HG03097 (cell line): ENCODE data around the gene ZNF814.
A peak's percentile ranks its signal among the peaks of the same experiment; 100 is the strongest.
"Not testable (repeated sequence)": the region's sequence is repeated elsewhere in the genome, so short reads cannot be mapped to it uniquely, and the experiment has no call there.

Experiments used
- ATAC-seq: cut with Tn5 transposase; IDR thresholded peaks from one replicate; pipeline ENCODE4 v1.9.1; 2021; ENCODE audit not compliant: unreplicated experiment, low FRiP score

The ZNF814 gene

DNA sequence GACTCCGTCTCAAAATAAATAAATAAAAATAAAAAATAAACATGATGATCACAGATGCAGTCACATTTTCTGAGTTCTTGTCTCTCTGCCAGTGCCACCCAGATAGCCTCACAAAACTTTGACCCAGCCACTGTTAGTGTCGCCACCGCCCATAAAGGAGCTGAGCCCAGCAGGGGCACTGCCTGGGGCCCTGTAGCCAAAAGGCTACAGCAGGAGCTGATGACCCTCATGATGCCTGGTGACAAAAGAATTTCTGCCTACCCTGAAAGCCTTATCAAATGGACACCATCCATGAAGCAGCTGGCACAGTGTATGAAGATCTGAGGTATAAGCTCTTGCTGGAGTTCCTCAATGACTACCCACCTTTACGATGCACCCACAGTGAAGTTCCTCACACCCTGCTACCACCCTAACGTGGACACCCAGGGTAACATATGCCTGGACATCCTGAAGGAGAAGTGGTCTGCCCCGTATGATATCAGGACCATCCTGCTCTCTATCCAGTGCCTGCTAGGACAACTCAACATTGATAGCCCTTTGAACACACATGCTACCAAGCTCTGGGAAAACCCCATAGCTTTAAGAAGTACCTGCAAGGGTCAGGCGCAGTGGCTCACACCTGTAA, 20.9 kb downstream of the ZNF814 start:
- ATAC-seq, result no peak

DNA sequence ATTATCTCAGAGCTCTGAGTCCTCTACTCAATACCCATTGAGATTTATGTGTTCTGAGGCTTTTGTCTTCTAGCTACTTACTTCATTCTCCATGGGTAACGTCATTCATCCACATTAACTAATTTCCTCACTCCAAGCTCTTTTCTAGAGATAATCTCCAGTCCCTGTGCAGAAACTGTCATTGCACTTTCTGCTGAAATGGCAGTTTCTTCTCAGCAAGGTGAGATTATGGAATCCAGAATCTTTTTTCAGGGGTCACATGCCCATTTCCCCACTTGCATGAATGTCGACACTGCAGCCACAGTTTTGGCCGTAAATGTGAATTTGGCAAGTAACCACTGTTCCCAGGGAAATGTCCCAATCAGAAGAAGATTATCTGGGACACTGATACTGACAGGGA, 26.5 kb downstream of the ZNF814 start:
- not testable (repeated sequence) for ATAC-seq

DNA sequence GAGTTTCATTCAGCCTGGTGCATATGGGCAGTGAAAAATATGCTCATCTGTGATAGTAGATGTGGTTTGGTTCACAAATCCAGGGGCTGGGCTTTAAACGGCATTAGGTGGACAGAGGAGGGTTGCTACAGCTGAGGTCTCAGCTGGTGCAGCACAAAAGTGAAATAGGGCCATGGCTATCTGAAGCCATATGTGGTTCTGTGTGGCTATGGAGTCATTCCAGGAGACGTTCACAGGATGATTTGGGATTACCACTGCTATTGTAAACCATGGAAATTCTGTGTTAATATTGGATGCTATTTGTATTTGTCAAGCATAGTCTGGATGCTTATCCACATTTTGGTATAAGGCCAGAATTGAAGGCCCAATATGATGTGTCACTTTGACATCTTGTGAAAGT, 34.7 kb downstream of the ZNF814 start:
- not testable (repeated sequence) for ATAC-seq

DNA sequence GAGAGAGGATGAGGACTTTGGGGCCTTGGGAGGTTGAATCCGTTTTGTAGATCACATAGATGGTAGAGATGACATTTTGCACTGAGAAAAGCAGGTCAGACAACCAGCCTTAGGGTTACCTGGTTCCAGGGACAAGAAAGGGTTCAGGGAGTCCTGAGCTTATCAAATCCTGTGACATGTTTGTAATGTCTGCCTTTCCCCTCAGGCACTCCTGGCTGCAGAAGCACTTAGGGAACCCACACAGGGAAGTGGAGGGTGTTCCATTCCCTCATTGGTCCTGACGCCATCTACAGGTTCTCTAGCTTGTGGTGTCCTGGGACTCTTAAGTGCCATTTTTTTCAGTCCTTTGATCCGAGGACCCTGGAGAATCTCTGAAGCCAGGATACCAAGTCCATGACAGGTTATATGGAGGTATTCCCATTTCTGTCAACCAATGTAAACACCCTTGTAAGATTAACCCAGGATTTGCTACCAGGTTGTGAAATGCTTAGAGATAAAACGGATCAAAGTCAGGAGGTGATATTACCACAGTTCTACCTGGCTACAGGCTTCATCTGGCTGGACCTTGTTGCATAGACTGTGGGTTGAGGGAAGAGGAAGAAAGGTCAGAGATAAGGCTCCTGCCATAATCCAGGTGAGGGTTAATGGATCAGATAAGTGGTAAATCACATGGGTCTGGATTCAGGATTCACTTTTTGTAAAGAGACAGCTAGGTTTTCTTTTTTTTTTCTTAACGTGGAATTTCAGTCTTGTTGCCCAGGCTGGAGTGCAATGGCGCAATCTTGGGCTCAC, 36.8 kb downstream of the ZNF814 start:
- not testable (repeated sequence) for ATAC-seq

DNA sequence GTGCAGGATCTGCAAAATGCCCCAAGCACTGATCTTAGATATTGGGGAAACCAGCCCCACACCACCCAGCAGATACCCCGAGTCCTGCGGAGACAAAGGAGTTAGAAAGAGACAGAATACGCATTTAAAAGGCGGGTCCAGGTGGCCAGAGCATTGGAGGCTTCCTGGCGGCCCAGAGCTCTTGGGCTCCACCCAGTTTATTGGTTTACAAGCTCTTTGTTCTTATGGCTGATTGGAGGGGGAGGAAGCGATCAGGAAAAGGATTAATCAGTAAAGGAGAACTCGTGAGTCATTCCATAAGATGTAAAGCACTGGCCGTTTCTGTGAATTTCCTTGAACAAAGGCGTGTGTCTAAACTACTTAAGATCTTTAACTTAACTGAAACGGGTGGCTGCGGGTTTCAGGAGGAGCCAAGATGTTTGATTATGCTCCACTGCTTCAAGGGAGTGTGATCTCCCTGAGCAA, 38.3 kb downstream of the ZNF814 start:
- no peak for ATAC-seq

DNA sequence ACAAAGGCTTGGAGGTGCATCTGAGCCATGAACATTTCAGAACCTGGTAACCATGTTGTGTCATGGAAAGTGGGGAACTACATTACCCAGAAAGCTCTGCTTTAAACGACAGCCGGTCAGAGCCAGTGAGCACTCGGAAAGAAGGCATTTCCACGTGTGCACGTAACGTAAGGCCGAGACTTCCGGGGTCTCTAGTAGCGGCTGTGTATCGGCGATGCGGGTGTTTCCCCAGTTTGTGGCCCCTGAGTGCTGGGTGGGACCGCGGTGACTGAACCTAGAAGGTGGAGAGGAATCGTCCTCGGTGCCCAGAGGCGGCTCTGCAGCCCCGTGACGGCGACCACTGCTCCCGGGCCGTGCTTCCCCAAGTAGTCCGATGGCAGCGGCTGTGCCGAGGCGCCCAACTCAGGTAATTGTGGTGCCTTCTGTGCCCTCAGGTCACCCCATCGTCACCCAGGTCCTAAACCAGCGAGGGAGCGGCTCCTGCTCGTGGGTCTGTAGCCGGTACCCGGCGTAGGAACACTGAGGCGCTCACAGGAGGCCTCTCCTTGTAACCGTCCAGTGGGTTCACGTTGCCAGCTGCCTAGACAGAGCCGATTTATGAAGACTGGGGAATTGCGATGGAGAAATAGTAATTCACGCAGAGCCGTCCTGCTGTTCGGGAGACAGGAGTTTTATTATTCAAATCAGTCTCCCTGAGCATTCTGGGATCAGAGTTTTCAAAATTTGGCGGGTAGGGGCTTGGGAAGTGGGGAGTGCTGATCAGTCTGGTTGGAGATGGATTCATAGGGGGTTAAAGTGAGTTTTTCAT, 39.0 kb downstream of the ZNF814 start, which contains the start of gene ZNF587:
TSS of gene ZNF587 (plus strand) at position 194 of the 808 bp plus-strand sequence. CDS start at position 374, 180 bp downstream.
- peak; percentile 86 for ATAC-seq

DNA sequence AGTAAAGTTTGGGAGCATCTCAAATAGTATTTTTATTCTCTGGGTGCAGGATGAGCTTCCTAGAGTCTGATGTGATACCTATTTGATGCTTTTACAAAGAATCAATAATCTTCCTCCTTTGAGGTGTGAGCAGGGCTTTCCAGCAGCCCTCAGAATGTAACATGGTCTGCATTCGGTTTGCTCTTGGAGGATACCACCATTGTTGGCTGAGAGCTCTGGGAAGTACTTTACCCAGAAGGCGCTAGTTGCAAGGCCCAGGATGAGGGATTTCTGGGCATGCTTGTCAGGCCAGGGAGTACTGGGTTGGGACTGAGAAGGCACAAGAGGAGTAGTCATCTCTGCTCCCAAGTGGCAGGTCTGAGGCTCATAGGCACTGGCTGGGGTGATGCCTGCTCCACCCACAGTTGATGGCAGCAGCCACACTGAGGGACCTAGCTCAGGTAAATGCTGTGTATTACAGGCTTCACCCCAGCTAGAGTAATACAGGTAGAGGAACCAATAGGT, 39.6 kb downstream of the ZNF814 start:
- ATAC-seq, result peak; percentile 14

DNA sequence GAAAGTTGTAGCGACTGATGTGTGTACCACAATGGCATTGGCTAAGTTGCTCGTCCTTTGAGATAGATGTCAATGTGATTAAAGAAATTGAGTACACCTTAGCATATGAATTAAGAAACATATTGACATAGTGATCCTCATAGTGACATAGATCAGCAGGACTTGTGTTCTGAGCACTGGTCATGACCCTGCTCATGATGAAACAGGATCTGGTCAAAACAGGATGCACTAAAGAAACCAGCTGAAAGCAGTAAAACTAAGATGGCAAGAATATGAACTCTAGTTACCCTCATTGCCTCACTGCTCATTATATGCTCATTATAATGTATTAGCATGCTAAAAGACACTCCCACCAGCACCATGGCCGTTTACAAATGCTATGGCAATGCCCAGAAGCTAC, 41.7 kb downstream of the ZNF814 start:
- not testable (repeated sequence) for ATAC-seq

DNA sequence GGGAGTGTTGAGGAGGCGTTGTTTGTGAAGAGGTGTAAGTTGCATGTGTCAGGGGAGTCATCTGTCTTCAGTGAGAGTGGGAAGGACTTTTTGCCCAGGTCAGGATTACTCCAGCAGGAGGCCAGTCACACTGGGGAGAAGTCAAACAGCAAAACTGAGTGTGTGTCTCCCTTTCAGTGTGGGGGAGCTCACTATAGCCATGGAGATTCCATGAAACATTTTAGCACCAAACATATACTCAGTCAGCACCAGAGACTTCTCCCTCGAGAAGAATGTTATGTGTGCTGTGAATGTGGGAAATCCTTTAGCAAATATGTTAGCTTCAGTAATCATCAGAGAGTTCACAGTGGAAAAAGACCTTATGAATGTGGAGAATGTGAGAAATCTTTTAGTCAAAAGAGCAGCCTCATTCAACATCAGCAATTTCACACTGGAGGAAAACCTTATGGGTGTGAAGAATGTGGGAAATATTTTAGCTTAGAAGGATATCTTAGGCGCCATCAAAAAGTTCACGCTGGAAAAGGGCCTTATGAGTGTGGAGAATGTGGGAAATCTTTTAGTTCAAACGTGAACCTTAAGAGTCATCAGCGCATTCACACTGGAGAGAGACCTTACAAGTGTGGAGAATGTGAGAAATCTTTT, 47.6 kb downstream of the ZNF814 start:
- no peak for ATAC-seq

DNA sequence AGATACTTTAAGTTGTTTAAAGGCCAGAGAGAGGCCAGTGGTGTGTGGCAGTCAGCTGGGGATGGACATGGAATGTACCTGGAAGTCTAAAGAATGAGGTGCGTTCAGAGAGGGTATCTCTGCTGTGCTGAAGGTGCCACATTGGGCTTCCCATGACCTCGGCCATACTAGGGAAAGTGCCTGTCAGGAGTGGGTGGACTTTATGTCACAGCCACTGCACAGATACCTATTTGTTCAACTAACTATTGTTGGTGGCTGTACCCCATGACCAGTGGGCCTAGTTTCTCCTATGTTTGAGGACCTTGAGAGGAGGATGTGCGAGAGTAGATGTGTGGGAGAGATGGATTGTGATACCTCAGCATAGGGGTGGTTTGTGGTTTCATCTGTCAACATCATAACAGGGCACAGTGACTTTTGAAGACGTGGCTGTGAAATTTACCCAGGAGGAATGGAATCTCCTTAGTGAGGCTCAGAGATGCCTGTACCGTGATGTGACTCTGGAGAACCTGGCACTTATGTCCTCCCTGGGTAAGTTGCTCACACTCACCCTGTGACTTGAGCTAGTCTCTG, 50.1 kb downstream of the ZNF814 start:
- ATAC-seq, result not testable (repeated sequence)

DNA sequence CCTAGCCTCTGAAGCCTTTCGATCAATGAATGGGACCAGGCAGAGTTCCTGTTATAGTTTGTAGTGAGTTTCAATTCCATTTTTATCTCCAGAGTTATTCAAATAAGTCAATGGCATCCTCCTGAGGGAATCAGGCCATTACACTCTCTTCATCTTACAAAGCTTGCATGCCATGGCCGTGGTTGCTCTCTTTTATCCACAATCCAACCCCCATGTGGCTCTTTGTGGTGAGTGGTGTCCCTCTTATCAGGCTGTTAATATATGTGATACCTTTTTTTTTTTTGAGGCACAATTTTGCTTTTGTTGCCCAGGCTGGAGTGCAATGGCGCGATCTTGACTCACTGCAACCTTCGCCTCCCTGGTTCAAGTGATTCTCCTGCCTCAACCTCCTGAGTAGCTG, 51.8 kb downstream of the ZNF814 start:
- not testable (repeated sequence) for ATAC-seq

DNA sequence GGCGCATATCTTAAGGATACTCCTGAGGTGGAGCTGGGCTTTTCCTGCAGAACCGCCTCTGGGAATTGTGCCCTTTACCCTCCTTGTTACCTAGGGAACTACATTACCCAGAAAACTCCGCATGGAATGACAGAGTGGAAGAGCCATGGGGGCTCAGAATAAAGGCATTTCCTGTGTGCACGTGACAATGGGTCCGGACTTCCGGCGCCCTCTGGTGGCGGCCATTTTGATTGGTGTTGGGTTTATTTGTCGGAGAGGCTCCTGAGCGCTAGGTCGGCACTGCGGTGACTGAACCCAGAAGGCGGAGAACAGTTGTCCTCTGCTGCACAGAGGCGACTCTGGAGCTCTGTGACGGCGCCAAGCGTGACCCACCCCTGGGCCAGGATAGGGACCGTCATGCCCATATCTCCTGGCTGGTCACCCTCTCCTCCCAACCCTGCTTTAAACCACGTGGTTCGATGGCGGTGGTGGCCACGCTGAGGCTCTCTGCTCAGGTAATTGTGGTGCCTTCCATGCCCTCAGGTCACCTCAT, 58.7 kb downstream of the ZNF814 start, which contains the start of gene ZNF587B:
TSS of gene ZNF587B (plus strand) at position 229 of the 532 bp plus-strand sequence. CDS start at position 459, 230 bp downstream.
- no peak for ATAC-seq

DNA sequence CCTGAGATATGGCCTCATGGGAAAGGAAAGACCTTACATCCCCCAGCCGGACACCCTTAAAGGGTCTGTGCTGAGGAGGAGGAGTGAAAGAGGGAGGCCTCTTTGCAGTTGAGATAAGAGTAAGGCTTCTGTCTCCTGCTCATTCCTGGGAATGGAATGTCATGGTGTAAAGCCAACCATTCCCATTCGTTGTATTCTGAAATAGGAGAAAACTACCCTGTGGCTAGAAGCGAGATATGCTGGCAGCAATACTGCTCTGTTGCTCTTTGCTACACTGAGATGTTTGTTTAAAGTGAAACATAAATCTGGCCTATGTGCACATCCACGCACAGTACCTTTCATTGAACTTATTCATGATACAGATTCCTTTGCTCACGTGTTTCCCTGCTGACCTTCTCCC, 59.5 kb downstream of the ZNF814 start:
- ATAC-seq, result no peak

DNA sequence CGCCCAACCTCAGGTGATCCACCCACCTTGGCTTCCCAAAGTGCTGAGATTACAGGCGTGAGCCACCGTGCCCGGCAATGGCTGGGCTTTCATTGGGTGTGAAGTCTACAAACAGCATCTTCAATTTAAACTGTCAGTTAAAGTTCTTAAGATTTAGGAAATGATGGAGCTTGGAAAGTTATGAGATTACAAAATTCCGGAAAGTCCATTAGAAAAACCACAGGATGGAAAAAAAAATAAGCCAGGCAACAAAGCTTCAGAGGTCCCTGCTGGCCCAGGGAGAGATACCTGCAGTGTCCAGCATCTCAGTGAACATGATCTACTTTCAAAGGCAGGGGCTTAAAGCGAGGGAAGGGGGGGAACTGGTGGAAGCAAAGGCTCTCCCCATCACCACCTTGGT, 63.3 kb downstream of the ZNF814 start:
- ATAC-seq, result no peak

DNA sequence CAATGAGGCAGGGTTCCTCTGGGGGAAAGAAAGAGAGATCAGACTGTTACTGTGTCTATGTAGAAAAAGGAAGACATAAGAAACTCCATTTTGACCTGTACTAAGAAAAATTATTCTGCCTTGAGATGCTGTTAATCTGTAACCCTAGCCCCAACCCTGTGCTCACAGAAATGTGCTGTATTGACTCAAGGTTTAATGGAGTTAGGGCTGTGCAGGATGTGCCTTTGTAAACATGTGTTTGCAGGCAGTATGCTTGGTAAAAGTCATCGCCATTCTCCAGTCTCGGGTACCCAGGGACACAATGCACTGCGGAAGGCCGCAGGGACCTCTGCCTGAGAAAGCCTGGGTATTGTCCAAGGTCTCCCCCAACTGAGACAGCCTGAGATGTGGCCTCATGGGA, 65.2 kb downstream of the ZNF814 start:
- not testable (repeated sequence) for ATAC-seq

DNA sequence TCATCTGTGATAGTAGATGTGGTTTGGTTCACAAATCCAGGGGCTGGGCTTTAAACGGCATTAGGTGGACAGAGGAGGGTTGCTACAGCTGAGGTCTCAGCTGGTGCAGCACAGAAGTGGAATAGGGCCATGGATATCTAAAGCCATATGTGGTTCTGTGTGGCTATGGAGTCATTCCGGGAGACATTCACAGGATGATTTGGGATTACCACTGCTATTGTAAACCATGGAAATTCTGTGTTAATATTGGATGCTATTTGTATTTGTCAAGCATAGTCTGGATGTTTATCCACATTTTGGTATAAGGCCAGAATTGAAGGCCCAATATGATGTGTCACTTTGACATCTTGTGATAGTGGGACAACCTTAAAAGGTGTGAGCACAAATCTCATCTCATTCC, 65.7 kb downstream of the ZNF814 start:
- ATAC-seq, result not testable (repeated sequence)

DNA sequence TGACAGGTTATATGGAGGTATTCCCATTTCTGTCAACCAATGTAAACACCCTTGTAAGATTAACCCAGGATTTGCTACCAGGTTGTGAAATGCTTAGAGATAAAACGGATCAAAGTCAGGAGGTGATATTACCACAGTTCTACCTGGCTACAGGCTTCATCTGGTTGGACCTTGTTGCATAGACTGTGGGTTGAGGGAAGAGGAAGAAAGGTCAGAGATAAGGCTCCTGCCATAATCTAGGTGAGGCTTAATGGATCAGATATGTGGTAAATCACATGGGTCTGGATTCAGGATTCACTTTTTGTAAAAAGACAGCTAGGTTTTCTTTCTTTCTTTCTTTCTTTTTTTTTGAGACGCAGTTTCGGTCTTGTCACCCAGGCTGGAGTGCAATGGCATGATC, 67.3 kb downstream of the ZNF814 start:
- ATAC-seq, result not testable (repeated sequence)

DNA sequence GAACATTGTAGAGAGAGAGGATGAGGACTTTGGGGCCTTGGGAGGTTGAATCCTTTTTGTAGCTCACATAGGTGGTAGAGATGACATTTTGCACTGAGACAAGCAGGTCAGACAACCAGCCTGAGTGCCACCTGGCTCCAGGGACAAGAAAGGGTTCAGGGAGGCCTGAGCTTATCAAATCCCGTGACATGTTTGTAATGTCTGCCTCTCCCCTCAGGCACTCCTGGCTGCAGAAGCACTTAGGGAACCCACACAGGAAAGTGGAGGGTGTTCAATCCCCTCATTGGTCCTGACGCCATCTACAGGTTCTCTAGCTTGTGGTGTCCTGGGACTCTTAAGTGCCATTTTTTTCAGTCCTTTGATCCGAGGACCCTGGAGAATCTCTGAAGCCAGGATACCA, 67.7 kb downstream of the ZNF814 start:
- ATAC-seq, result not testable (repeated sequence)

DNA sequence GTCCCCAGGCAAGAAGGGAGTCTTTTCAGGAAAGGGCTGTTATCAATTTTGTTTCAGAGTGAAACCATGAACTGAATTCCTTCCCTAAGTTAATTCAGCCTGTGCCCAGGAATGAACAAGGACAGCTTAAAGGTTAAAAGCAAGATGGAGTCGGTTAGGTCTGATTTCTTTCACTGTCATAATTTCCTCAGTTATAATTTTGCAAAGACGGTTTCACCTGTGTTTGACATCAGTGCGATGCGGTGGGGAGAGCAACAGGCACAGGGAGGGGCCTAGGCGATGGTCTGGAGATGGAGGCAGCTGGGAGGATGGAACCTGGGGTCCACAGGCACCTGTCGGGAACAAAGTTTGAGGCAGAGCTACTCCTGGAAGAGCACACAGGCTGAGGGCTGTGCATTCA, 68.2 kb downstream of the ZNF814 start:
- ATAC-seq, result no peak
